GM18505 (cell line): ENCODE data around the gene LDLRAD3.

Source experiments
- ATAC-seq: cut with Tn5 transposase; IDR thresholded peaks from one replicate; pipeline ENCODE4 v1.9.1; 2021; ENCODE audit not compliant: unreplicated experiment
- POLR2A ChIP-seq: IDR thresholded peaks from 4 replicates; pipeline ENCODE4 v1.6.1; 2011; ENCODE audit warnings: borderline replicate concordance; ENCODE audit not compliant: insufficient read depth, insufficient read length; ENCODE audit errors: extremely low read depth

Gene LDLRAD3

GRCh38 chr11:36237391-36237790 lies 293.5 kb downstream of the LDLRAD3 start:
- no peak for TF ChIP-seq POLR2A
- ATAC-seq: no peak

- no peak for ATAC-seq
Observed at GRCh38 chr11:36238036-36238631, 294.3 kb downstream of the LDLRAD3 start.

GRCh38 chr11:36238881-36239280 lies 295.0 kb downstream of the LDLRAD3 start:
- no peak for TF ChIP-seq POLR2A
- no peak for ATAC-seq

More at GRCh38 chr11:36238036-36238631, 294.3 kb downstream of the LDLRAD3 start:
- TF ChIP-seq POLR2A: no peak

- no peak for ATAC-seq
- no peak for TF ChIP-seq POLR2A
Observed at GRCh38 chr11:36239636-36240035, 295.8 kb downstream of the LDLRAD3 start.

GRCh38 chr11:36240173-36240572 lies 296.3 kb downstream of the LDLRAD3 start:
- ATAC-seq: no peak

GRCh38 chr11:36240801-36241200 lies 296.9 kb downstream of the LDLRAD3 start:
- TF ChIP-seq POLR2A: no peak

More at GRCh38 chr11:36240173-36240572, 296.3 kb downstream of the LDLRAD3 start:
- no peak for TF ChIP-seq POLR2A

GRCh38 chr11:36241497-36241896 lies 297.6 kb downstream of the LDLRAD3 start:
- ATAC-seq: no peak
- no peak for TF ChIP-seq POLR2A

More at GRCh38 chr11:36240801-36241200, 296.9 kb downstream of the LDLRAD3 start:
- no peak for ATAC-seq

- no peak for ATAC-seq
- TF ChIP-seq POLR2A: no peak
Observed at GRCh38 chr11:36243641-36244040, 299.8 kb downstream of the LDLRAD3 start.

- ATAC-seq: no peak
- no peak for TF ChIP-seq POLR2A
Observed at GRCh38 chr11:36247493-36247892, 303.6 kb downstream of the LDLRAD3 start.

GRCh38 chr11:36248436-36248835 lies 304.6 kb downstream of the LDLRAD3 start:
- ATAC-seq: no peak
- TF ChIP-seq POLR2A: no peak

GRCh38 chr11:36249246-36249645 lies 305.4 kb downstream of the LDLRAD3 start:
- no peak for TF ChIP-seq POLR2A
- ATAC-seq: no peak

- no peak for ATAC-seq
- TF ChIP-seq POLR2A: no peak
Observed at GRCh38 chr11:36251823-36252222, 308.0 kb downstream of the LDLRAD3 start.

- no peak for ATAC-seq
Observed at GRCh38 chr11:36253238-36253637, 309.4 kb downstream of the LDLRAD3 start.

GRCh38 chr11:36254713-36255112 lies 310.9 kb downstream of the LDLRAD3 start:
- no peak for ATAC-seq
- TF ChIP-seq POLR2A: no peak

More at GRCh38 chr11:36253238-36253637, 309.4 kb downstream of the LDLRAD3 start:
- no peak for TF ChIP-seq POLR2A
